HPDE6-E6E7 (cell line): ENCODE measurements around the gene COLQ.

Source experiments
- DNase-seq: peaks from one replicate; pipeline ENCODE4 v3.0.0; 2011; ENCODE audit warnings: missing footprints; ENCODE audit errors: extremely low spot score

Gene COLQ

GRCh38 chr3:15456321-15456720, 65.2 kb downstream of the COLQ start:
- no peak for DNase-seq

DNA sequence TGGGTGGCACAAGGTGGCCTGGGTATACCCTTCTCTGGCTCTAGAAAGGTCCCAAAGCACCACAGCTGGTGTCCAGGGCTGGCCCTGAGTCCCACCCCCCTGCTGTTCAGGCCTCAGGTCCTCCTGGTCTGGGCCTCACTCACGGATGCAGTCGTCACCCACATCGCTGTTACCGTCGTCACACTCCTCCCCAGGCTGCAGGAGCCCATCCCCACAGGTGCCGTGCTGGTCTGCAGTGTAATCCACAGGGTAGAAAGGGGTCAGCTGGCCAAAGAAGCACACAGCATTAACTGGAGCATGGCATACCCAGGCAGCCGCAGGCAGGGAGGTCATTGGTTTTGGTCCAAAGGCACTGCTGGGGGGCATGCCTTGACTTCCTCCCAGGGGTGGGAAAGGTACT, 65.8 kb downstream of the COLQ start:
- DNase-seq = no peak

- no peak for DNase-seq
Observed at GRCh38 chr3:15454965-15455364, 66.5 kb downstream of the COLQ start.

DNA sequence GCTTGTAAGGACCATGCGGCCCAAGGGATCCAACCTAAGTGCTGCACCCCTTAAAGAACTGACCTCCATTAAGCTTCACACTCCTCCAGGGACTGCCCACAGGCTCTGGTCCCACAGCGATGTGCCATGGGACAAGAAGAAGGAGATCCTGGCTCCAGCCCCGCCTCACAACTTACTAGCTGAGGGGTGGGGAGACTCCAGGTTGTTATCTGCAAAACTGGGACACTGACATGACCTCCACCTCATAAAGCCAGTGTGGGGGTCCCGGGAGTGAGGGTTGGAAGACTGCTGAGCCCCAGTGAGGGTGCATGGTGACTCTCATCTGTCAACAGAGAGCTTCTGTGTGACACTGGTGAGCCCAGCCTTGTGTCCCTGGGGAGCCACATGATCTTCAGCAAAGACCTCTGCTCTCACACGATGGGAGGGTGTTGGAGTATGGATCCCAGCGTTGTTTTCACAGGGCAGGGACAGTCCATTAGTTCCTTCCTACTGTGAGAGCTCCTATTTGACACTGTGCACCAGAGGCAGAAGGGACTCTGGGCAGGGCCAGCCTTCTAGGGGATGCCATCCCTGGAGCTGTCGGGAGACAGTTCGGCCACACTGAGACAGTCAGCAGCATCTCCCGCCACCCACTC, 67.4 kb downstream of the COLQ start:
- DNase-seq = no peak

GRCh38 chr3:15453501-15453900, 68.0 kb downstream of the COLQ start:
- no peak for DNase-seq

DNA sequence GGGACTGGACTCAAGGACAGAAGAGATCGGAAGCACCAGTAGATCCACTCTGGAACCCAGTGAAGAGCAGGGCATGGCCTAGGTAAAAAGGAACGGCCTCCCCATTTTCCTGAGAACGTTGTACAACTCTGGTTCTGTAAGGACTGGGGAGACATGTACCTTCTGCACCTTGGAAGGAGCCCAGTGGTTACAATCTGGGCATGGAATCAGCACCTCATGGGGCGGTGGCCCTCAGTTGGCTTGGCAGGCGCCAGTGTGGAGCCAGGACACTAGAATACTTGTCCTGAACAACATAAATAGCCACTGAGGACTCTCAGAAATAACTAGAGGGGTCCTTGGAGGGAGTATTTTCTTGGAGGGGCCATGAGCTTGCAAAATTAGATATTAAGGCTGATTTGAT, 68.5 kb downstream of the COLQ start:
- no peak for DNase-seq

DNA sequence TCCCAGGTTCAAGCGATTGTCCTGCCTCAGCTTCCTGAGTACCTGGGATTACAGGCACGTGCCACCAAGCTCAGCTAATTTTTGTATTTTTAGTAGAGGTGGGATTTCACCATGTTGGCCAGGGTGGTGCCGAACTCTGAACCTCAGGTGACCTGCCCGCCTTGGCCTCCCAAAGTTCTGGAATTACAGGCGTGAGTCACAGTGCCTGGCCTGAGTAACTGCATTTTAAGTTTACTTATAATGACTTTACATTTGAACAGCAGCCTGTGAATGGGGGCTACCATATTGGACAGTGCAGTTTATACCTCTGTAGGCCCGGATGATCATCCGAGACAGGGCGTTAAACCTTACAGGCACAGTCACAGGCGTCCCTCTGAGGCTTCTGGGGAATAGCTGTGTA, 69.3 kb downstream of the COLQ start:
- DNase-seq = no peak

GRCh38 chr3:15451216-15452113, 70.0 kb downstream of the COLQ start:
- DNase-seq = no peak

DNA sequence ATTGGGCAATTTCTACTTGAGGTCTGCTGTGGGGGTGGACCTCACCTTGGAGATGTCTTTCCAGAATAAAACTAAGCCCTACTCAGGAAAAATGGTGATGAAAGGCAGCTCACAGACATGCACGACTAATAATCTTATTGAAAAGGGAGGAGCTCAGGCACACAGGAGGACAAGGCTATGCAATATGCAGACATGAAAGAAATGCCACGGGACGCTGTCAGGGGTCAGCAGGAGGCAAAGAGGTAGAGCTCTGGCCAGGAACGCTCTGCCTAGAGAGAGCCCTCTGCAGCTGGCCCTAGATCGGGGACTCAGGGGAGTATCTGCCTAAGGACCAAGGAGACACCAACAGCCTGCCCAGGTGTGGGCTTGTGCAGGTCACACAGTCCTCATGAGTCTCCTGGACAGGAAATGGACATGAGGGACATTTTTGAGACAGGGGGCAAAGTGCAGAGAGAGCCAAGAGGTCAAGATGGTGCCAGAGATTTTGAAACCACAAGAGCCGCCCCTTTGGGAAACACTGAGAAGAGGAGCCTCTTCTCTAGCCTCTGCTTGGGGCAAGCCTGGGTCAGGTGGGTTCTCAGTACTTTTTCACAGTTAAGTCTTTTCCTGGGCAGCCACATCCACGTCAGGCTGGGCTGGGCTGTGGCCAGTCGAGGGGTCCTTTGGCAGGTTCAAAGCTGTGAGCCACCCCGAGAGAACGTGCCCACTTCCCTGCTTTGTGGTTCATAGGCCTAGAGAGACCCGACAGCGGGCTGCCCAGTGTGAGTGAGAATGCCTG, 70.9 kb downstream of the COLQ start:
- DNase-seq = no peak

DNA sequence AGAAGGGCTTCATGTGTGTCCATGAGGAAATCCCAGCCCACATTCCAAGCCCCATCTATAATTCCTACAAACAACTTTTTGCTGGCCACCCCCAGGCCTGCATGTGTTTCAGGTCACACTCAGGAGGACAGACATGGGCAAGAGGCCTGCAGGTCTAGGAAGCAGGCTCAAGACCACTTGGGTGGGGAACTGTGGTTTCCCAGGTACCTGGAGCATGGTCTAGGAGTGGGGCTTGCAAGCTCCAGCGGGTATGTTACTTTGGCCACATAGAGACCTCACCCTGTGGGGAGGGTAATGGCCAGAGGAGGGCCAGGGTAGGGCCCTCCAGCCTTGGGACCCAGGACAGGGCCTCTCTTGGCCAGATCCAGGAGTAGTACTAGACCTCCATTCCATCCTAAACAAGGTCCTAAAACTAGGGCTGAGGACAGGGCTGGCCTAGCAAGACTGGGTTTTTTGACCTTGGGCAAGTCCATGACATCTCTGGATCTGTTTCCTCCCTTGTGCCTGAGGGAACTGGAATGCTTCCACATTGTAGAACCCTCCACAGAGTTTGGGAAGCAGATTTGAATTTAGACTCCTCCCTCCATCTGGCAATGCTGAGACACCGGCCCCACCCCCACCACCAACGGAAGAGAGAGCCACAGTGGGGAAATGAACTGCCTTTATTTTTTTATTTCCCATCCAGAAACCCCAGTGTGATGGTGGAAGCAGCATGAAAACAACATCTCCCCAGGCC, 71.8 kb downstream of the COLQ start:
- DNase-seq = no peak

- DNase-seq = no peak
Observed at GRCh38 chr3:15443826-15444524, 77.5 kb downstream of the COLQ start.

- peak; percentile 20 for DNase-seq
Observed at GRCh38 chr3:15440891-15441290, 80.6 kb downstream of the COLQ start.

DNA sequence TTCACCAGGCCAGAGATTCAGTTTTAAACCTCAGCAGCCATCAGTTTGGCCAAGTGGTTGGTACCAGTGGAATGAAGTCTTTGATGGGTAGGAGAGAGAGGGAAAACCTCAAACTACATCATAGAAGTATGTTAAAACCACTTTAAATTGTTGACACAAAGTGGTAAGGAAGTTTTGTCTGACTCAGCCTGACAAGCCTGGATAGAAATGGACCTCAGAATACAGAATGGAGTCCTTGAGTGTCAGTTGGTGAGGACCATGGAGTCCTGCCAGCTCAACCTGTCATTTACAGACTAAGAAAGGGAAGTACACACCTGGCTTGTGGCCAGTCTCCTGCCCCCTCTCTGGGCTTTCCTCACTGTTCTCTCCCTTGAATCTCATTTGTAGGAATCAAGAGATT, 82.0 kb downstream of the COLQ start:
- DNase-seq = no peak

DNA sequence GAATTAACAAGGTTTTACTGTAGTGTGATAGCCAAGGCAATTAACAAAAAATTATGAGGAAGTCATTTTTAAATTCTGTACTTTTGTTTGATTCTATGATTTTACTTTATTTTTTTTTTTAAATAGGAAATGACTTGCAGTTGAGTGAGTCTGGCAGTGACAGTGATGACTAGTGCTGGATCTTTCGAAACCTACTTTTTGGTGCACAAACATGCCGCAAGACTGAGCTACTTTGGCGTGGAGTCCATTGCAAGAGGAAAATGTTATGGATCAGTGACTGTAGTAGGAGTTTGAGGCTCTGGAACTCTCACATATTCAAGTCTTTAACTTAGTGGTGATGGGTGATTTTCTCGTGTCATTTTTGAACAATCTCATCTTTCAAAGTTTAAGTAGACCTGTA, 82.5 kb downstream of the COLQ start:
- no peak for DNase-seq

GRCh38 chr3:15436246-15436645, 85.3 kb downstream of the COLQ start:
- DNase-seq = no peak

GRCh38 chr3:15434756-15435155, 86.8 kb downstream of the COLQ start:
- DNase-seq = no peak

- no peak for DNase-seq
Observed at GRCh38 chr3:15433531-15433930, 88.0 kb downstream of the COLQ start.

- DNase-seq = no peak
Observed at GRCh38 chr3:15431256-15431837, 90.2 kb downstream of the COLQ start.

DNA sequence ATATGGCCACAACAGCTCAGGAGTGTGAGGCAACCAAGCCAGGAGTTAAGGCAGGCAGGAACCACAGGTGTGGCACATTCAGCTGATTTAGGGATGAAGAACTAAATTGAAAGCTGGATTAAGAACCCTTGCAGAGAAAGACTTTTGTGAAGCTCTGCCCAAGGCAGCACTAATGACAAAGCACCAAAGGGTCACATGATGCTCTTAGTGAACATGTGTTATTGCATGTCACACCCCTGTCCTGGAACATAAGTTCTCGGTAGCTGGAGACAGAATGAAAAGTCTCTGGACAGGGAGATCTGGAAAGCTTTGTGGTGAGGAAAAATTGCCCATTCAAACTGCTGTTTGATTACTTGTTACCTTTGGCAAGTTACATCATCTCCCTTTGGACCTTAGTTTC, 90.9 kb downstream of the COLQ start:
- DNase-seq = no peak

DNA sequence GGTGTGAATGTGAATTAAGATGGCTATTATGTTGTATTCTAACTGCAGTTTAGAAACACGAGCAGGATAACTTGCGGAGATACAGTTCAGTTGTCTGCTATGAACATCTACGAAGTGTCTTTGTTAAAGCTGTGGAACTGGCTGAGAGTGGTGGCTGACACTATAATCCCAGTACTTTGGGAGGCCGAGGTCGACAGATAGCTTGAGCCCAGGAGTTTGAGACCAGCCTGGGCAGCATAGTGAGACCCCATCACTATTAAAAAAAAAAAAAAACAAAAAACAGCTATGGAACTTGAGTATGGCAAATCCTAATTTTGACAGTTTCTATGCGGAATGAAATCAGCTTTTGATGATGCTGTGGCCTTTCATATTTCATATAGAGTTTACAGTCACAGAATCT, 92.4 kb downstream of the COLQ start:
- no peak for DNase-seq

DNA sequence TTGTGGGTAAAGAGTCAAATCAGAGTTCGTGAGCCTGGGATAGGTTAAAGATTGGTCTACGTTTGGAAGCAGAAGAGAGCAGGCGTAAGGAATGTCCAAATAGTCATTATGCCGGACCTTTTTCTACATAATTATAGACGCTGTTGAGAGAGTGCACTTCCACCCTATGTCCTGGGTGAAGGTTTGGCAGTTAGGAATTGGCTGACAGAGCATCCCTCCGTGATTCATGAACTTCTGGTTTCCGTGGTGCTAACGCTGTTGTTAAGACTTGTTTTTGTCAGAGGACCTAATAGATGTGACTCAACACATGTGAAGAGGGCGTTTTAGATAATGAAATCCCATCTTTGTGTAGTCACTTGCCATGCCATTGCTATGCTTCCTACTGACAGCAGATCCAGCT, 93.0 kb downstream of the COLQ start:
- DNase-seq = peak; percentile 36
